Fibroblast of villous mesenchyme (primary cell): ENCODE data around the gene ITPA. TPM values are rescaled to one million over a fixed set of nuclear protein-coding genes. Genes with fewer than 3 reads are reported as not detected.

ENCODE experiments used
- DNase-seq: peaks from one replicate; pipeline ENCODE4 v3.0.0-alpha.2; 2010; ENCODE audit warnings: low read depth
- H3K4me3 ChIP-seq: 2 replicates; pipeline ENCODE4 v1.5.1; 2011; ENCODE audit warnings: low read depth, mild to moderate bottlenecking, low read length
- CTCF ChIP-seq: IDR thresholded peaks from 2 replicates; pipeline ENCODE4 v1.5.1; 2012; ENCODE audit warnings: low read depth, mild to moderate bottlenecking, low read length; ENCODE audit not compliant: insufficient read depth
- total RNA-seq: library from RNA; depleted of rRNA; stranded (reverse); fragments of >200 nt; gene quantifications from 2 replicates; pipeline ENCODE4 v1.2.3, GENCODE V29; 2012

ITPA gene
- total RNA-seq = 29.8 and 40.3 TPM in 2 replicates

DNA sequence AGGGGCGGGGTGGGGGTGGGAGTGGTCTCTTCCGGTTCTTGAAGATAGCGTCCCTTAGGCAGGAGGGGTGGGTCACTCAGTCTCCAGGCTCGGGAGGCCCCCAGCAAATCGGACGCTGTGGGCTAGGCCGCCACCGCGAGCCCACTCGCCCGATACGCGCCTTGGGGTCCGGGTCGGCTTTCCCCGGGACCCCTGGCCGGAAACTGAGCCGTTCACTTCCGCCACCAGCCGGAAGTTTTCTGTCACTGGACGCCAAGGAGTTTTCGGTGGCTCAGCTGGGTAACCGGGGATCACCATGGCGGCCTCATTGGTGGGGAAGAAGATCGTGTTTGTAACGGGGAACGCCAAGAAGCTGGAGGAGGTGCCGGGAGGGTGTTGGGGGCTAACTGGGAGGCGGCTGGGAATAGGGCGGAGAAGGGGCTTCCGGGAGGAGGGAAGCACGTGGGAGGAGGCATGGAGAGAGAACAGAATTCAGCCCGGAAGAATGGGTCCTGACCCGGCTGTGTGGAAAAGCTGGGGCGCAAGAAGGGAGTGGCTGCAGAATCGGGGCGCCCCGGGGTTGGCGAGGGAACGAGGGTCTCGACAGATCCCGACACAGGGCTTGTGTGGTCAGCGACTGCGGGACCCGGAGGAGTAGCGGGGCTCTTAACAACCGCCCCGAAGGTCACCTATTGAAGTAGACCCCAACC, at the start of gene ITPA:
Gene ITPA (plus strand): TSS at position 242 of the 689 bp plus-strand sequence. CDS start 54 bp downstream, at position 296.
- peak within 1 kb of the TSS; percentile 98 for H3K4me3 ChIP-seq
- DNase-seq = peak; percentile 34
- TF ChIP-seq CTCF = no peak

GRCh38 chr20:3160418-3160817, 48.9 kb upstream of the ITPA start:
- no peak for TF ChIP-seq CTCF
- peak overlapping the region; percentile 77 for H3K4me3 ChIP-seq
- no peak for DNase-seq

GRCh38 chr20:3161316-3162079, 47.8 kb upstream of the ITPA start:
- H3K4me3 ChIP-seq = no peak overlapping the region
- no peak for DNase-seq
- no peak for TF ChIP-seq CTCF

DNA sequence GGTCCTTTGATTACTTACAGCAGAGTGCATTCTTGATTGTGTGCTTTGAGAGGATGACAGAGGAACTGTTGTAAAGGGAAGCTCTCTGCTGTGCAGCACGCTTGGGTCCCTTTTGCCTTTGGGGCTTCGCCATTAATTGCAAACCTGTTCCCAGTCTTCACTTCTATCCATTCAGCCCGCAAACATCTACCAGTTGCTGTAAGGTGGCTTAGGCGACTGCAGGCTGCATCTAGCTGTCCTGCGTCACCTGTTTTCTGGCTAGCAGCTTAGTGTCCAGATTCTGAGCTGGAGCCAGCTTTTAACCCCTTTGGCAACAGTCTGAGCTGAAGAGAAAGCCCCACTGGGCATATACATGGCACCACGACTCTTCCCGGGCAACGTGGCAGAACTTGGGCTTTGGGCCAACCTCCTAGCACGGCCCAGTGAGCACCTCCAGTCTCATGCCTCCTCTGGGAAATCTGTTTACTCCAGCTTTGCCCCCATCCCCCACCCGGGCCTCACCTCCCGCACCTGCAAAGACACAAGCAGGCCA, 47.2 kb upstream of the ITPA start:
- TF ChIP-seq CTCF = no peak
- no peak for DNase-seq
- H3K4me3 ChIP-seq = no peak overlapping the region

DNA sequence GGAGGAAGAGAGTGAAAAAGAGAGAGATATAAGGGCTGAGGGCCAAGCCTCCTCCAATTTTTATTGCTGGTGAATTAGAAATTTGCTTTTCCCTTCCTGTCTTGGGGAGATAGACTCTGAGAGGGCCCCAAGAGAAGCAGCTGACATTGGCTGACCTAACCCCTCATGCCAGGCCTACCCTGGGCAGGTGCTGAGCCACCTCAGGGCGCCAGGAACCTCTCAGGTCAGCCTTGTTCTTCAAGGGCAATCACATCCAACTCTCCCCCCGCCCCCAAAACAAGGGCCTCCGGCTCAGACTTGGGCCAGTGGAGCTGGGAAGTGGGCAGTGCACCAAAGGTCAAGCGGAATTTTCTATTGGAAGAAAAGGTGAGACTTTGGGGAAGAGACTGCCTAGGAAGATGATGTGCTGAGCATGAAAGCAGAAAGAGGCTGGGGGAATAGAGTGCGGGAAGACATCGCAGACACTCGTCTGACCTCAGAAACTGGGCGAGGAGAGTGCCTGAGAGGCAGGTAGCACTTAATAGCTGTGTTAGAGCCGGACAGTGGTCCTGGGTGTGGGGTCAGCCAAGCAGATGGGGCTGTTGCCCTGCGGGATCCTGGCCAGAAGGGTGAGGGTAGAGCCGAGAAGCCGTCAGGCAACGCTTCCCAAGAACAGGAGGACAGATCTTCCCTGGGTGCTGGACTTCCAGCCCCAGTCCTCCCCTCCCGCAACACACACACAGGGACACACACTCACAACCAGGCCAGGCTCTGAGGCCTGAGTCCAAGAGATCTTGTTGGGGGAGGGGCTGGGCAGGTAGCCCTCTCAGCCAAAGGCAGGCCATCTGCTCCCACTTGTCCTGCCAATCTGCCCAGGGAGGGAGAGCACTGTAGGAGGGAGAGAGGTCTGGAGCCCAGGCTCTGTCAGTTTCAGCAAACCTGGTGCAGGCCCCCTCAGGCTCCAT, 45.9 kb upstream of the ITPA start:
- no peak for TF ChIP-seq CTCF
- DNase-seq = no peak
- no peak overlapping the region for H3K4me3 ChIP-seq

GRCh38 chr20:3164043-3164762, 45.1 kb upstream of the ITPA start:
- no peak overlapping the region for H3K4me3 ChIP-seq
- DNase-seq = no peak
- TF ChIP-seq CTCF = no peak
